Adrenal gland (tissue), 5 donors: ENCODE measurements around the gene INPP5A.

Source experiments
- POLR2A ChIP-seq, 2 donors: fragments of 450-650 bp; IDR thresholded peaks; one replicate each; pipeline ENCODE4 v1.6.1; 2017; ENCODE audit warnings: antibody characterized with exemption in 2 of 2, mild to moderate bottlenecking in 2 of 2, moderate library complexity in 1 of 2
- TF ChIP-seq, protein P1 (sequence below), 6 experiments: fragments of 450-650 bp in 4 of 6; fragments of 200-600 bp in 2 of 6; sonication (generic) in 1 of 6; IDR thresholded peaks; 1 replicate in 5 of 6; 2 replicates in 1 of 6; pipeline versions ENCODE4 v1.5.1 to v1.8.0; 2016 to 2021; ENCODE audit warnings: antibody characterized with exemption in 6 of 6, mild to moderate bottlenecking in 2 of 6, moderate library complexity in 1 of 6
- donor health status: DM: no; HTN: no; CAD: no.

DNA sequence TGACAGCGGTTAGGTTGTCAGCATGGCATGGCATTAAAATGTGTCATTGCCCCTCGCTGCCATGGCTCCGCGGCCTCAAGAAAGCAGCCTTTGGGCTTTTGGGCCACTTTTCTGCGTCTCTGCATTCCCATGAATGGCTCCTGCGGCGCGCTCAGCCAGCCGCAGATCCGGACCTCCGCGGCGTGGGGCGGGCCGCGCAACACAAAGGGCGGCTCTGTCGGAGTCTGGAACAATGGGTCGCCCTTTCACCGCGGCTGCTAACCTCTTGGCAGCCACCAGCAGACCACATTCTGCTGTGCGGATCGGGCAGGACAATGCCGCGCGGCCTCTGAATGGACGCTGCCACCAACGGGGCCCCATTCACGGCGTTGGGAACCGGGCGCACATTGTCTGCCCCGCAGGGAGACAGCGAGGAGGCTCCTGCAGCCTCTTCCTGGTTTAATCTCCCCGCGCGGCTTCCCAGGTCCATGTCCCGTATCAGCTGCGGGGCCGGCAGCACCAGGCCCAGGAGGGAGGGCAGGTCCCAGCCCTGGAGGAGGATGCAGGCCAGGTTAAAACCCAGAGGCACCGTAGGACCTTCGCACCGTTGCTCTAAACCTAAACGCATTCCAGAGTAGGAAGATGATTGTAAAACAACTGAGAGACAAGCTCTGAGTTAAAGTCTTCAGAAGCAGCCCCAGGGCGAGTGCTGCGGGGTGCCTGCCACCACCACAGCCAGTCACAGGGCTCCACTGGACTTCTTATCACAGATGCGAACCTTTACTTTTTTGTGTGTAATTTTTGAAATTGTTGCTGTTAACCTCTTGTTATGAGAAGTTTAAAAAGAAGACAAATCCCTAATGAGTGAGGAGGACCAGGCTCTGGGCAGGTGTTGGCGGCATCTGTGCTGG, 176.8 kb downstream of the INPP5A start:
- TF ChIP-seq, protein P1, sequence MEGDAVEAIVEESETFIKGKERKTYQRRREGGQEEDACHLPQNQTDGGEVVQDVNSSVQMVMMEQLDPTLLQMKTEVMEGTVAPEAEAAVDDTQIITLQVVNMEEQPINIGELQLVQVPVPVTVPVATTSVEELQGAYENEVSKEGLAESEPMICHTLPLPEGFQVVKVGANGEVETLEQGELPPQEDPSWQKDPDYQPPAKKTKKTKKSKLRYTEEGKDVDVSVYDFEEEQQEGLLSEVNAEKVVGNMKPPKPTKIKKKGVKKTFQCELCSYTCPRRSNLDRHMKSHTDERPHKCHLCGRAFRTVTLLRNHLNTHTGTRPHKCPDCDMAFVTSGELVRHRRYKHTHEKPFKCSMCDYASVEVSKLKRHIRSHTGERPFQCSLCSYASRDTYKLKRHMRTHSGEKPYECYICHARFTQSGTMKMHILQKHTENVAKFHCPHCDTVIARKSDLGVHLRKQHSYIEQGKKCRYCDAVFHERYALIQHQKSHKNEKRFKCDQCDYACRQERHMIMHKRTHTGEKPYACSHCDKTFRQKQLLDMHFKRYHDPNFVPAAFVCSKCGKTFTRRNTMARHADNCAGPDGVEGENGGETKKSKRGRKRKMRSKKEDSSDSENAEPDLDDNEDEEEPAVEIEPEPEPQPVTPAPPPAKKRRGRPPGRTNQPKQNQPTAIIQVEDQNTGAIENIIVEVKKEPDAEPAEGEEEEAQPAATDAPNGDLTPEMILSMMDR (IDR thresholded peaks at IDR 0.05): no peak
- TF ChIP-seq POLR2A (IDR thresholded peaks at IDR 0.05): no peak
